Non-pigmented ciliary epithelial cell (primary cell): ENCODE results near the gene KIF18B.

Experiments
- DNase-seq: peaks from one replicate; pipeline ENCODE4 v3.0.0-alpha.2; 2010; ENCODE audit warnings: low read depth

Gene KIF18B

GRCh38 chr17:44935116-44935515 lies 12.5 kb downstream of the KIF18B start:
- no peak for DNase-seq

GRCh38 chr17:44934745-44935105 lies 12.8 kb downstream of the KIF18B start:
- DNase-seq, result no peak

GRCh38 chr17:44933824-44934744 lies 13.5 kb downstream of the KIF18B start:
- no peak for DNase-seq

- no peak for DNase-seq
Observed at GRCh38 chr17:44932787-44933097, 14.8 kb downstream of the KIF18B start.

GRCh38 chr17:44932096-44932786 lies 15.3 kb downstream of the KIF18B start:
- DNase-seq, result no peak

GRCh38 chr17:44931376-44931775 lies 16.2 kb downstream of the KIF18B start:
- no peak for DNase-seq

- no peak for DNase-seq
Observed at GRCh38 chr17:44930667-44931066, 16.9 kb downstream of the KIF18B start.

GRCh38 chr17:44928950-44929720 lies 18.4 kb downstream of the KIF18B start:
- no peak for DNase-seq

GRCh38 chr17:44928136-44928535 lies 19.4 kb downstream of the KIF18B start:
- no peak for DNase-seq

- DNase-seq, result no peak
Observed at GRCh38 chr17:44927696-44928095, 19.9 kb downstream of the KIF18B start.

- DNase-seq, result no peak
Observed at GRCh38 chr17:44926821-44927525, 20.6 kb downstream of the KIF18B start.

GRCh38 chr17:44925731-44926697 lies 21.6 kb downstream of the KIF18B start:
- DNase-seq, result no peak

GRCh38 chr17:44924107-44924544 lies 23.4 kb downstream of the KIF18B start:
- no peak for DNase-seq

GRCh38 chr17:44922746-44923470 lies 24.7 kb downstream of the KIF18B start:
- no peak for DNase-seq

- DNase-seq, result no peak
Observed at GRCh38 chr17:44922136-44922535, 25.4 kb downstream of the KIF18B start.

- DNase-seq, result no peak
Observed at GRCh38 chr17:44921122-44921882, 26.3 kb downstream of the KIF18B start.

- no peak for DNase-seq
Observed at GRCh38 chr17:44920565-44920940, 27.0 kb downstream of the KIF18B start.

GRCh38 chr17:44919885-44920564 lies 27.5 kb downstream of the KIF18B start:
- DNase-seq, result no peak

- DNase-seq, result no peak
Observed at GRCh38 chr17:44919411-44919810, 28.2 kb downstream of the KIF18B start.
